SK-N-SH (cell line): ENCODE results near the gene THSD4. TPM values are rescaled to one million over a fixed set of nuclear protein-coding genes. Genes with fewer than 3 reads are reported as not detected.

ENCODE experiments used
- CTCF ChIA-PET: fragments of 300-600, 350-600 bp; formaldehyde crosslinking; extraction: SDS; loops from one replicate; lab custom pipeline; 2021; lab: Yijun Ruan, JAX
- POLR2A ChIA-PET: fragments of 350-600 bp; sonication (Branson Sonifier 250); formaldehyde crosslinking; extraction: SDS; loops from one replicate; lab custom pipeline; 2020; ENCODE audit warnings: antibody characterized with exemption, inconsistent platforms; lab: Yijun Ruan, JAX
- DNase-seq: peaks from one replicate; pipeline ENCODE4 v3.0.0; 2012
- H2AFZ ChIP-seq: fragments of 200-600 bp; sonication (generic); 2 replicates; pipeline ENCODE4 v1.8.1; 2016; ENCODE audit warnings: antibody characterized with exemption, mild to moderate bottlenecking, low read depth
- H3F3A ChIP-seq: fragments of 200-600 bp; sonication (generic); replicated peaks from 2 replicates; pipeline ENCODE3; 2016; ENCODE audit warnings: antibody characterized with exemption, mild to moderate bottlenecking; ENCODE audit not compliant: insufficient read depth
- H3K27ac ChIP-seq, 2 experiments: fragments of 200-500 bp in 1 of 2; fragments of 200-600 bp in 1 of 2; sonication (Bioruptor generic) in 1 of 2; sonication (generic), shearing (Covaris generic) in 1 of 2; 2 replicates each; pipeline versions ENCODE4 v1.5.1 to v1.6.1; 2014 to 2016; ENCODE audit warnings: low read depth in 2 of 2, inconsistent platforms in 1 of 2, low read length in 1 of 2, mild to moderate bottlenecking in 1 of 2, mixed read lengths in 1 of 2
- H3K27me3 ChIP-seq: fragments of 200-600 bp; sonication (generic), shearing (Covaris generic); 2 replicates; pipeline ENCODE4 v1.6.1; 2016; ENCODE audit warnings: mixed run types; ENCODE audit not compliant: insufficient read depth
- H3K36me3 ChIP-seq, 2 experiments: fragments of 200-500 bp in 1 of 2; fragments of 200-600 bp in 1 of 2; sonication (Bioruptor generic) in 1 of 2; sonication (generic) in 1 of 2; replicated peaks in 1 of 2; 2 replicates each; pipeline versions ENCODE3 to v1.5.1; 2014 to 2016; ENCODE audit warnings: low read length in 1 of 2, mild to moderate bottlenecking in 1 of 2; ENCODE audit not compliant: insufficient read depth in 2 of 2, control insufficient read depth in 1 of 2
- H3K4me1 ChIP-seq, 2 experiments: fragments of 200-500 bp in 1 of 2; fragments of 200-600 bp in 1 of 2; sonication (Bioruptor generic) in 1 of 2; sonication (generic), shearing (Covaris generic) in 1 of 2; 2 replicates each; pipeline versions ENCODE4 v1.5.1 to v1.6.1; 2014 to 2016; ENCODE audit warnings: low read depth in 1 of 2, low read length in 1 of 2, mixed run types in 1 of 2; ENCODE audit not compliant: insufficient read depth in 2 of 2, control insufficient read depth in 1 of 2
- H3K4me2 ChIP-seq: fragments of 200-600 bp; sonication (generic), shearing (Covaris generic); 2 replicates; pipeline ENCODE4 v1.6.1; 2017; ENCODE audit warnings: mixed run types
- H3K4me3 ChIP-seq, 2 experiments: fragments of 200-500 bp in 1 of 2; fragments of 200-600 bp in 1 of 2; sonication (Bioruptor generic) in 1 of 2; sonication (generic), shearing (Covaris generic) in 1 of 2; 2 replicates each; pipeline versions ENCODE4 v1.5.1 to v1.8.1; 2014 to 2016; ENCODE audit warnings: low read depth in 2 of 2, inconsistent platforms in 1 of 2, low read length in 1 of 2, mild to moderate bottlenecking in 1 of 2, mixed read lengths in 1 of 2, moderate library complexity in 1 of 2
- H3K79me2 ChIP-seq: fragments of 200-600 bp; sonication (generic); 2 replicates; pipeline ENCODE4 v1.8.1; 2017; ENCODE audit warnings: mild to moderate bottlenecking; ENCODE audit not compliant: insufficient read depth
- H3K9ac ChIP-seq: fragments of 200-600 bp; sonication (generic); 2 replicates; pipeline ENCODE4 v1.6.1; 2017; ENCODE audit warnings: mixed run types
- H3K9me2 ChIP-seq: fragments of 200-600 bp; sonication (generic); 2 replicates; pipeline ENCODE4 v1.6.1; 2017; ENCODE audit warnings: mixed run types
- H3K9me3 ChIP-seq: fragments of 200-600 bp; sonication (generic); 2 replicates; pipeline ENCODE4 v1.6.1; 2017; ENCODE audit warnings: mixed run types, mild to moderate bottlenecking, moderate library complexity
- H4K20me1 ChIP-seq: fragments of 200-600 bp; sonication (generic); 2 replicates; pipeline ENCODE4 v1.6.1; 2017; ENCODE audit warnings: mild to moderate bottlenecking, mixed run types; ENCODE audit not compliant: insufficient read depth
- CHD2 ChIP-seq: fragments of 150-350 bp; IDR thresholded peaks from 2 replicates; pipeline ENCODE4 v1.6.1; 2018; ENCODE audit warnings: low read length; ENCODE audit not compliant: partially characterized antibody
- ELF1 ChIP-seq: IDR thresholded peaks from 2 replicates; pipeline ENCODE4 v1.4.0; 2012
- EZH2phosphoT487 ChIP-seq: fragments of 200-600 bp; sonication (generic); IDR thresholded peaks from 2 replicates; pipeline ENCODE4 v1.6.1; 2017; ENCODE audit warnings: low read depth, mixed run types, mild to moderate bottlenecking, antibody characterized with exemption, moderate library complexity, borderline replicate concordance
- FOXJ3 ChIP-seq: sonication (generic); formaldehyde crosslinking; IDR thresholded peaks from 2 replicates; pipeline ENCODE4 v1.5.1; 2020; ENCODE audit warnings: mild to moderate bottlenecking, missing genetic modification reagents
- MEF2A ChIP-seq: IDR thresholded peaks from 2 replicates; pipeline ENCODE4 v1.4.0; 2012; ENCODE audit warnings: low read depth, borderline replicate concordance
- MXI1 ChIP-seq: IDR thresholded peaks from 2 replicates; pipeline ENCODE4 v1.6.1; 2012; ENCODE audit warnings: mild to moderate bottlenecking, low read depth, low read length, improper control_type of control experiment
- PBX3 ChIP-seq: IDR thresholded peaks from 2 replicates; pipeline ENCODE4; 2012
- POLR2AphosphoS5 ChIP-seq: IDR thresholded peaks from 2 replicates; pipeline ENCODE4 v1.6.1; 2012; ENCODE audit warnings: low read depth, low read length
- RAD21 ChIP-seq: IDR thresholded peaks from 2 replicates; pipeline ENCODE4 v1.6.1; 2012; ENCODE audit warnings: mild to moderate bottlenecking, low read length
- RCOR1 ChIP-seq: fragments of 150-350 bp; IDR thresholded peaks from 2 replicates; pipeline ENCODE4 v1.6.1; 2017; ENCODE audit warnings: antibody characterized with exemption, low read length
- RFX5 ChIP-seq: IDR thresholded peaks from 2 replicates; pipeline ENCODE4 v1.6.1; 2012; ENCODE audit warnings: mild to moderate bottlenecking, improper control_type of control experiment, low read length
- RXRA ChIP-seq: IDR thresholded peaks from 2 replicates; pipeline ENCODE4 v1.4.0; 2012; ENCODE audit warnings: low read depth, mild to moderate bottlenecking, borderline replicate concordance
- SIN3A ChIP-seq: IDR thresholded peaks from 2 replicates; pipeline ENCODE4 v1.6.1; 2012; ENCODE audit warnings: low read depth, mild to moderate bottlenecking, low read length, moderate library complexity, borderline replicate concordance
- SMC3 ChIP-seq: IDR thresholded peaks from 2 replicates; pipeline ENCODE4 v1.6.1; 2012; ENCODE audit warnings: low read depth, low read length, improper control_type of control experiment
- TCF12 ChIP-seq: IDR thresholded peaks from 2 replicates; pipeline ENCODE4 v1.4.0; 2012
- USF2 ChIP-seq: fragments of 150-350 bp; IDR thresholded peaks from 2 replicates; pipeline ENCODE4 v1.6.1; 2017; ENCODE audit warnings: antibody characterized with exemption, low read length, low read depth, borderline replicate concordance
- ZBTB33 ChIP-seq: IDR thresholded peaks from 2 replicates; pipeline ENCODE4 v1.4.0; 2012; ENCODE audit warnings: low read depth, borderline replicate concordance
- WGBS: methylation state at CpG from one replicate; pipeline ENCODE4 v1.1.6; 2017; ENCODE audit warnings: low lambda C conversion rate; 5-methylcytosine and 5-hydroxymethylcytosine counted together
- polyA plus RNA-seq, 3 experiments: library from polyadenylated mRNA; depleted of rRNA; stranded (reverse); fragments of >200 nt; gene quantifications; 2 replicates each; pipeline ENCODE4 v1.2.3, GENCODE V29; 2012
- TF ChIP-seq, protein P1 (sequence below): IDR thresholded peaks from 2 replicates; pipeline ENCODE4 v1.4.0; 2012; ENCODE audit warnings: low read depth, borderline replicate concordance

Gene THSD4
- polyA plus RNA-seq, 1 of the 3 experiments (the other 2 are of a cell fraction), result 79.1 TPM

- Histone ChIP-seq H3K27ac (no peak overlapping the region), H3K4me2 (no peak overlapping the region), H3K9ac (no peak overlapping the region), H3K36me3 (peaks cover 0 to 3% of the 10 kb centered on the region in 2 experiments), H3K4me3 (no peak overlapping the region), H3K27me3 (no peaks in the 10 kb centered on the region), H3K9me3 (no peaks in the 10 kb centered on the region), H3F3A (no peaks in the 10 kb centered on the region), H3K79me2 (peaks cover 2% of the 10 kb centered on the region; the same call in 1 of the 2 replicates), H3K9me2 (no peaks in the 10 kb centered on the region), H3K4me1 (no peaks in the 10 kb centered on the region; a peak in 1 of 4 replicates), H4K20me1 (no peaks in the 10 kb centered on the region), H2AFZ (no peak overlapping the region)
- ChIA-PET POLR2A (no interaction called here), CTCF (no interaction called here)
- TF ChIP-seq ELF1 (no peak), RAD21 (no peak), USF2 (no peak), PBX3 (no peak), TCF12 (no peak), RXRA (no peak), MXI1 (no peak), MEF2A (no peak), ZBTB33 (no peak), CHD2 (no peak), SIN3A (no peak), EZH2phosphoT487 (no peak), RCOR1 (no peak), FOXJ3 (no peak), RFX5 (no peak), POLR2AphosphoS5 (no peak), SMC3 (no peak)
- TF ChIP-seq, protein P1, sequence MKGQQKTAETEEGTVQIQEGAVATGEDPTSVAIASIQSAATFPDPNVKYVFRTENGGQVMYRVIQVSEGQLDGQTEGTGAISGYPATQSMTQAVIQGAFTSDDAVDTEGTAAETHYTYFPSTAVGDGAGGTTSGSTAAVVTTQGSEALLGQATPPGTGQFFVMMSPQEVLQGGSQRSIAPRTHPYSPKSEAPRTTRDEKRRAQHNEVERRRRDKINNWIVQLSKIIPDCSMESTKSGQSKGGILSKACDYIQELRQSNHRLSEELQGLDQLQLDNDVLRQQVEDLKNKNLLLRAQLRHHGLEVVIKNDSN, result no peak
- 85% methylated on average over 6 of the region's 6 CpGs for WGBS
- no peak for DNase-seq
Observed at GRCh38 chr15:71189718-71190117, 74.4 kb downstream of the THSD4 start.
